ENCODE data around the gene TEX13D.

- TF ChIP-seq, protein P1, sequence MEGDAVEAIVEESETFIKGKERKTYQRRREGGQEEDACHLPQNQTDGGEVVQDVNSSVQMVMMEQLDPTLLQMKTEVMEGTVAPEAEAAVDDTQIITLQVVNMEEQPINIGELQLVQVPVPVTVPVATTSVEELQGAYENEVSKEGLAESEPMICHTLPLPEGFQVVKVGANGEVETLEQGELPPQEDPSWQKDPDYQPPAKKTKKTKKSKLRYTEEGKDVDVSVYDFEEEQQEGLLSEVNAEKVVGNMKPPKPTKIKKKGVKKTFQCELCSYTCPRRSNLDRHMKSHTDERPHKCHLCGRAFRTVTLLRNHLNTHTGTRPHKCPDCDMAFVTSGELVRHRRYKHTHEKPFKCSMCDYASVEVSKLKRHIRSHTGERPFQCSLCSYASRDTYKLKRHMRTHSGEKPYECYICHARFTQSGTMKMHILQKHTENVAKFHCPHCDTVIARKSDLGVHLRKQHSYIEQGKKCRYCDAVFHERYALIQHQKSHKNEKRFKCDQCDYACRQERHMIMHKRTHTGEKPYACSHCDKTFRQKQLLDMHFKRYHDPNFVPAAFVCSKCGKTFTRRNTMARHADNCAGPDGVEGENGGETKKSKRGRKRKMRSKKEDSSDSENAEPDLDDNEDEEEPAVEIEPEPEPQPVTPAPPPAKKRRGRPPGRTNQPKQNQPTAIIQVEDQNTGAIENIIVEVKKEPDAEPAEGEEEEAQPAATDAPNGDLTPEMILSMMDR (IDR thresholded peaks at IDR 0.05): no peak
- no peak for TF ChIP-seq POLR2A (IDR thresholded peaks at IDR 0.05)
Measured at GRCh38 chrX:124307253-124307907, 25.1 kb upstream of the TEX13D start.

Data from testis (tissue), 2 donors.